CD4-positive, alpha-beta T cell (primary cell): ENCODE measurements around the gene KRTAP5-2. TPM values are rescaled to one million over a fixed set of nuclear protein-coding genes. Genes with fewer than 3 reads are reported as not detected.
"Not testable (repeated sequence)": the region's sequence is repeated elsewhere in the genome, so short reads cannot be mapped to it uniquely, and the experiment has no call there.

Experiments used
- ATAC-seq: fragments of 200-7000 bp; cut with Tn5 transposase; one replicate; pipeline ENCODE4 v1.10.0; 2022; ENCODE audit warnings: mild to moderate bottlenecking; ENCODE audit not compliant: poor library complexity
- CTCF ChIA-PET: fragments of 350-600 bp; sonication (Branson Sonifier 250); formaldehyde crosslinking; loops from one replicate; lab custom pipeline; 2021; ENCODE audit warnings: antibody characterized with exemption, inconsistent platforms; lab: Charles Lee
- POLR2A ChIA-PET: fragments of 350-600 bp; sonication (Branson Sonifier 250); formaldehyde crosslinking; loops from one replicate; lab custom pipeline; 2021; ENCODE audit warnings: antibody characterized with exemption, inconsistent platforms; lab: Charles Lee
- DNase-seq, 14 experiments: peaks; one replicate each; pipeline ENCODE4 v3.0.0-alpha.2; 2013 to 2020; ENCODE audit warnings: mixed read lengths in 2 of 14
- H3K27ac ChIP-seq, 2 donors: one replicate each; pipeline versions ENCODE4 v1.5.1 to v1.7.0; 2013; ENCODE audit warnings: low read length in 2 of 2, low read depth in 1 of 2, mild to moderate bottlenecking in 1 of 2
- H3K27me3 ChIP-seq, 2 experiments: 1 replicate in 1 of 2; 2 replicates in 1 of 2; pipeline versions ENCODE4 v1.6.1 to v1.7.0; 2013; ENCODE audit warnings: low read length in 2 of 2, control low read depth in 1 of 2, mild to moderate bottlenecking in 1 of 2, moderate library complexity in 1 of 2; ENCODE audit not compliant: insufficient read depth in 2 of 2, control insufficient read depth in 1 of 2
- H3K36me3 ChIP-seq: one replicate; pipeline ENCODE4 v1.6.1; 2013; ENCODE audit warnings: low read length, control low read depth; ENCODE audit not compliant: insufficient read depth
- H3K4me1 ChIP-seq: one replicate; pipeline ENCODE4 v1.6.1; 2013; ENCODE audit warnings: low read length, control low read depth; ENCODE audit not compliant: insufficient read depth
- H3K4me3 ChIP-seq: one replicate; pipeline ENCODE4 v1.5.1; 2013; ENCODE audit warnings: mild to moderate bottlenecking, low read length, moderate library complexity
- H3K9me3 ChIP-seq, 2 experiments: 1 replicate in 1 of 2; 2 replicates in 1 of 2; pipeline versions ENCODE4 v1.6.1 to v1.7.0; 2013; ENCODE audit warnings: low read length in 2 of 2, mild to moderate bottlenecking in 2 of 2, control low read depth in 1 of 2, moderate library complexity in 1 of 2; ENCODE audit not compliant: control insufficient read depth in 1 of 2, insufficient read depth in 1 of 2
- H3K27ac Mint-ChIP-seq: one replicate; pipeline ENCODE4 v1.8.0; 2020; ENCODE audit warnings: mixed read lengths
- H3K27me3 Mint-ChIP-seq: one replicate; pipeline ENCODE4 v1.8.0; 2021; ENCODE audit warnings: mixed read lengths
- H3K36me3 Mint-ChIP-seq: one replicate; pipeline ENCODE4 v1.8.0; 2021; ENCODE audit warnings: low read depth, mixed read lengths
- H3K4me1 Mint-ChIP-seq: one replicate; pipeline ENCODE4 v1.8.0; 2021; ENCODE audit warnings: low read depth, mixed read lengths
- H3K4me3 Mint-ChIP-seq: one replicate; pipeline ENCODE4 v1.8.0; 2020; ENCODE audit warnings: mild to moderate bottlenecking, mixed read lengths
- H3K9me3 Mint-ChIP-seq: one replicate; pipeline ENCODE4 v1.8.0; 2020; ENCODE audit warnings: mixed read lengths
- CTCF ChIP-seq: fragments of 200-600 bp; IDR thresholded peaks from one replicate; pipeline ENCODE4 v1.8.0; 2022; ENCODE audit warnings: antibody characterized with exemption, mild to moderate bottlenecking
- intact Hi-C, 2 experiments: fragments of 100-400 bp; cut with DNase I in 1 of 2; cut with micrococcal nuclease in 1 of 2; formaldehyde crosslinking; loops; one replicate each; pipeline versions ENCODE4 v1.15.1 to v1.9.0; 2023 to 2025; cut with DNase I, micrococcal nuclease
- total RNA-seq, 174 experiments: library from RNA in 2 of 174; stranded (reverse) in 2 of 174; gene quantifications; one replicate each; pipeline ENCODE4 v1.2.3 and lab custom pipeline; 2021 to 2026

KRTAP5-2 gene
- total RNA-seq, 2 experiments from 2014 or later = not detected

- ATAC-seq (peak; percentile 54), DNase-seq (peak in 4 of 14 experiments; percentile 15 to 65 (median 42))
Observed at GRCh38 chr11:1605923-1606322, 7.8 kb upstream of the KRTAP5-2 start.

GRCh38 chr11:1604711-1605110 is 6.6 kb upstream of the KRTAP5-2 start:
- CTCF ChIA-PET = no interaction called here
- ATAC-seq = no peak

More at GRCh38 chr11:1605923-1606322, 7.8 kb upstream of the KRTAP5-2 start:
- H3K36me3 ChIP-seq, H3K9me3 ChIP-seq, H3K4me3 ChIP-seq, H3K27me3 ChIP-seq, H3K9me3 Mint-ChIP-seq, H3K27ac ChIP-seq, POLR2A ChIA-PET, H3K36me3 Mint-ChIP-seq, H3K4me1 Mint-ChIP-seq, intact Hi-C loops, CTCF ChIA-PET: not testable (repeated sequence)
- peak overlapping the region; percentile 58 for H3K4me3 Mint-ChIP-seq
- peaks cover 15% of the 10 kb centered on the region for H3K4me1 ChIP-seq
- H3K27me3 Mint-ChIP-seq = peaks cover 40% of the 10 kb centered on the region
- peak overlapping the region; percentile 15 for H3K27ac Mint-ChIP-seq

GRCh38 chr11:1604181-1604580 is 6.1 kb upstream of the KRTAP5-2 start:
- H3K27me3 ChIP-seq = peaks cover 0 to 6% of the 10 kb centered on the region in 2 experiments
- ChIA-PET CTCF (no interaction called here), POLR2A (no interaction called here)
- H3K27ac Mint-ChIP-seq = no peak overlapping the region
- no peaks in the 10 kb centered on the region for H3K9me3 ChIP-seq
- peaks cover 15% of the 10 kb centered on the region for H3K4me1 ChIP-seq
- no peak overlapping the region for H3K4me3 ChIP-seq
- no peaks in the 10 kb centered on the region for H3K36me3 Mint-ChIP-seq
- no peak for TF ChIP-seq CTCF
- H3K9me3 Mint-ChIP-seq = no peaks in the 10 kb centered on the region
- intact Hi-C loops = no loop called here
- no peak overlapping the region for H3K4me3 Mint-ChIP-seq
- ATAC-seq (no peak), DNase-seq (no peak)
- H3K36me3 ChIP-seq = no peaks in the 10 kb centered on the region
- peaks cover 8% of the 10 kb centered on the region for H3K4me1 Mint-ChIP-seq
- no peak overlapping the region for H3K27ac ChIP-seq
- H3K27me3 Mint-ChIP-seq = peaks cover 40% of the 10 kb centered on the region

More at GRCh38 chr11:1604711-1605110, 6.6 kb upstream of the KRTAP5-2 start:
- Histone ChIP-seq H3K27me3 (peaks cover 0 to 3% of the 10 kb centered on the region in 2 experiments), H3K27ac (no peak overlapping the region), H3K4me1 (peaks cover 15% of the 10 kb centered on the region), H3K4me3 (no peak overlapping the region), H3K9me3 (no peaks in the 10 kb centered on the region), H3K36me3 (no peaks in the 10 kb centered on the region)
- Mint-ChIP-seq H3K9me3 (no peaks in the 10 kb centered on the region), H3K36me3 (no peaks in the 10 kb centered on the region), H3K4me3 (no peak overlapping the region), H3K27ac (no peak overlapping the region), H3K4me1 (peaks cover 8% of the 10 kb centered on the region), H3K27me3 (peaks cover 35% of the 10 kb centered on the region)
- intact Hi-C loops = no loop called here
- no peak for DNase-seq
- TF ChIP-seq CTCF = no peak
- POLR2A ChIA-PET = interaction anchor here (0.8 kb wide), 1 partner anchor 31 kb away, joined by 4 read pairs; no protein-coding TSS in a partner anchor

GRCh38 chr11:1603629-1604028 is 5.5 kb upstream of the KRTAP5-2 start:
- no peaks in the 10 kb centered on the region for H3K9me3 Mint-ChIP-seq
- no peak for DNase-seq
- H3K27me3 Mint-ChIP-seq = peaks cover 46% of the 10 kb centered on the region
- CTCF ChIA-PET = no interaction called here
- H3K36me3 Mint-ChIP-seq = no peaks in the 10 kb centered on the region
- no peak overlapping the region for H3K27ac Mint-ChIP-seq
- no peak for TF ChIP-seq CTCF
- peaks cover 8% of the 10 kb centered on the region for H3K4me1 Mint-ChIP-seq
- H3K27ac ChIP-seq = no peak overlapping the region
- H3K27me3 ChIP-seq = peaks cover 0 to 8% of the 10 kb centered on the region in 2 experiments
- no peak overlapping the region for H3K4me3 Mint-ChIP-seq
- no peak for ATAC-seq
- H3K9me3 ChIP-seq = no peaks in the 10 kb centered on the region
- peaks cover 15% of the 10 kb centered on the region for H3K4me1 ChIP-seq
- intact Hi-C loops = no loop called here
- H3K36me3 ChIP-seq = no peaks in the 10 kb centered on the region
- H3K4me3 ChIP-seq = no peak overlapping the region
- POLR2A ChIA-PET = no interaction called here

- H3K36me3 Mint-ChIP-seq, H3K9me3 Mint-ChIP-seq, intact Hi-C loops, POLR2A ChIA-PET, H3K27ac Mint-ChIP-seq, DNase-seq, H3K27ac ChIP-seq, H3K36me3 ChIP-seq, H3K9me3 ChIP-seq, H3K4me1 Mint-ChIP-seq, ATAC-seq, H3K4me3 Mint-ChIP-seq, CTCF ChIA-PET, H3K4me3 ChIP-seq: not testable (repeated sequence)
- Histone ChIP-seq H3K4me1 (peaks cover 14% of the 10 kb centered on the region), H3K27me3 (peaks cover 4 to 13% of the 10 kb centered on the region in 2 experiments)
- peaks cover 47% of the 10 kb centered on the region for H3K27me3 Mint-ChIP-seq
Observed at GRCh38 chr11:1601663-1602062, 3.6 kb upstream of the KRTAP5-2 start.
